B cell (primary cell): Measurements from ENCODE around the gene HEXIM1. TPM values are rescaled to one million over a fixed set of nuclear protein-coding genes. Genes with fewer than 3 reads are reported as not detected.

Experiments used
- ATAC-seq: fragments of 200-7000 bp; cut with Tn5 transposase; one replicate; pipeline ENCODE4 v1.10.0; 2021; ENCODE audit warnings: low read depth, mild to moderate bottlenecking, moderate number of reproducible peaks, moderate library complexity
- CTCF ChIA-PET: fragments of 350-600 bp; sonication (Branson Sonifier 250); formaldehyde crosslinking; loops from one replicate; lab custom pipeline; 2021; ENCODE audit warnings: antibody characterized with exemption, inconsistent platforms; lab: Charles Lee
- POLR2A ChIA-PET: fragments of 350-600 bp; sonication (Branson Sonifier 250); formaldehyde crosslinking; loops from one replicate; lab custom pipeline; 2021; ENCODE audit warnings: antibody characterized with exemption; lab: Charles Lee
- DNase-seq: peaks from one replicate; pipeline ENCODE4 v3.0.0; 2013
- H2AFZ ChIP-seq: 2 replicates; pipeline ENCODE4 v1.6.1; 2012; ENCODE audit warnings: mild to moderate bottlenecking, low read depth, low read length; ENCODE audit not compliant: insufficient read depth, poor library complexity, severe bottlenecking
- H3K27ac ChIP-seq, 2 donors: 1 replicate in 1 of 2; 2 replicates in 1 of 2; pipeline ENCODE4 v1.5.1; 2012 to 2013; ENCODE audit warnings: low read length in 2 of 2, mild to moderate bottlenecking in 2 of 2, moderate library complexity in 1 of 2
- H3K27me3 ChIP-seq, 4 experiments: fragments of 200-600 bp in 1 of 4; sonication (generic) in 1 of 4; replicated peaks in 1 of 4; 1 replicate in 2 of 4; 2 replicates in 2 of 4; pipeline versions ENCODE4 v1.6.1 to v1.7.0; 2013 to 2016; ENCODE audit warnings: low read length in 3 of 4, mild to moderate bottlenecking in 2 of 4, mixed read lengths in 1 of 4, moderate library complexity in 1 of 4; ENCODE audit not compliant: insufficient read depth in 4 of 4, control insufficient read depth in 3 of 4; ENCODE audit errors: control extremely low read depth in 1 of 4
- H3K36me3 ChIP-seq, 2 experiments: replicated peaks in 1 of 2; 1 replicate in 1 of 2; 2 replicates in 1 of 2; pipeline versions ENCODE4 v1.6.1 to v1.7.1; 2013; ENCODE audit warnings: low read length in 1 of 2; ENCODE audit not compliant: insufficient read depth in 2 of 2, control insufficient read depth in 1 of 2; ENCODE audit errors: control extremely low read depth in 1 of 2, extremely low read depth in 1 of 2
- H3K4me1 ChIP-seq, 2 donors: fragments of 200-600 bp in 1 of 2; sonication (generic) in 1 of 2; 1 replicate in 1 of 2; 2 replicates in 1 of 2; pipeline versions ENCODE4 v1.5.1 to v1.6.1; 2013 to 2017; ENCODE audit warnings: low read length in 2 of 2; ENCODE audit not compliant: control insufficient read depth in 2 of 2, insufficient read depth in 2 of 2
- H3K4me2 ChIP-seq: replicated peaks from 2 replicates; pipeline ENCODE3; 2012; ENCODE audit warnings: mild to moderate bottlenecking, low read depth, low read length; ENCODE audit not compliant: poor library complexity, severe bottlenecking
- H3K4me3 ChIP-seq, 5 experiments: fragments of 200-600 bp in 1 of 5; sonication (generic) in 1 of 5; 1 replicate in 3 of 5; 2 replicates in 2 of 5; pipeline versions ENCODE4 v1.5.1 to v1.7.0; 2011 to 2016; ENCODE audit warnings: low read length in 4 of 5, mild to moderate bottlenecking in 4 of 5, low read depth in 2 of 5, control low read depth in 1 of 5, moderate library complexity in 1 of 5; ENCODE audit not compliant: insufficient read depth in 1 of 5; ENCODE audit errors: control extremely low read depth in 1 of 5, extremely low read depth in 1 of 5
- H3K79me2 ChIP-seq: fragments of 200-600 bp; sonication (generic); one replicate; pipeline ENCODE4 v1.6.0; 2016; ENCODE audit warnings: low read length; ENCODE audit not compliant: control insufficient read depth, insufficient read depth
- H3K9ac ChIP-seq: fragments of 200-600 bp; sonication (generic); 2 replicates; pipeline ENCODE4 v1.6.1; 2017; ENCODE audit warnings: mild to moderate bottlenecking, low read length, moderate library complexity
- H3K9me3 ChIP-seq, 3 donors: one replicate each; pipeline versions ENCODE4 v1.6.1 to v1.7.1; 2013; ENCODE audit warnings: low read length in 2 of 3; ENCODE audit not compliant: control insufficient read depth in 2 of 3, insufficient read depth in 1 of 3; ENCODE audit errors: control extremely low read depth in 1 of 3
- H4K20me1 ChIP-seq: 2 replicates; pipeline ENCODE4 v1.6.0; 2012; ENCODE audit warnings: mild to moderate bottlenecking, low read length; ENCODE audit not compliant: insufficient read depth, control insufficient read depth, poor library complexity, severe bottlenecking
- H3K27ac Mint-ChIP-seq: one replicate; pipeline ENCODE4 v1.8.0; 2021; ENCODE audit warnings: mixed read lengths
- H3K27me3 Mint-ChIP-seq: one replicate; pipeline ENCODE4 v1.8.0; 2021; ENCODE audit warnings: mixed read lengths
- H3K4me1 Mint-ChIP-seq: one replicate; pipeline ENCODE4 v1.8.0; 2021; ENCODE audit warnings: mixed read lengths
- H3K4me3 Mint-ChIP-seq: one replicate; pipeline ENCODE4 v1.8.0; 2021; ENCODE audit warnings: mixed read lengths
- H3K9me3 Mint-ChIP-seq: one replicate; pipeline ENCODE4 v1.8.0; 2022; ENCODE audit warnings: mixed read lengths; ENCODE audit not compliant: insufficient read depth
- EZH2 ChIP-seq: IDR thresholded peaks from 2 replicates; pipeline ENCODE4 v1.6.1; 2012; ENCODE audit warnings: borderline replicate concordance, low read depth, mild to moderate bottlenecking, moderate library complexity, low read length; ENCODE audit not compliant: insufficient read depth, poor library complexity, severe bottlenecking
- WGBS: methylation state at CpG from one replicate; pipeline ENCODE4 v1.1.5; 2013; ENCODE audit warnings: missing lambda C conversion rate; ENCODE audit not compliant: insufficient coverage; 5-methylcytosine and 5-hydroxymethylcytosine counted together
- intact Hi-C: fragments of 100-400 bp; cut with micrococcal nuclease; formaldehyde crosslinking; loops from one replicate; pipeline ENCODE4 v1.10.0; 2022
- polyA plus RNA-seq: library from polyadenylated mRNA; depleted of rRNA; stranded (reverse); fragments of >200 nt; gene quantifications from 2 replicates; pipeline ENCODE4 v1.2.3, GENCODE V29; 2012
- total RNA-seq, 2 donors: library from RNA; stranded (reverse); fragments of 120-200 nt in 1 of 2; gene quantifications; 1 replicate in 1 of 2; 2 replicates in 1 of 2; pipeline versions ENCODE4 v1.2.3 to v1.2.4, GENCODE V29; 2013 to 2022
- TF ChIP-seq, protein P1 (sequence below): fragments of 200-600 bp; IDR thresholded peaks from one replicate; pipeline ENCODE4 v1.8.0; 2022; ENCODE audit warnings: antibody characterized with exemption, mild to moderate bottlenecking

The HEXIM1 gene
- total and polyA plus RNA-seq, 2 donors (not counting 1 experiment from before 2014, with no cell fraction given), result 23.7 to 48.9 TPM

DNA sequence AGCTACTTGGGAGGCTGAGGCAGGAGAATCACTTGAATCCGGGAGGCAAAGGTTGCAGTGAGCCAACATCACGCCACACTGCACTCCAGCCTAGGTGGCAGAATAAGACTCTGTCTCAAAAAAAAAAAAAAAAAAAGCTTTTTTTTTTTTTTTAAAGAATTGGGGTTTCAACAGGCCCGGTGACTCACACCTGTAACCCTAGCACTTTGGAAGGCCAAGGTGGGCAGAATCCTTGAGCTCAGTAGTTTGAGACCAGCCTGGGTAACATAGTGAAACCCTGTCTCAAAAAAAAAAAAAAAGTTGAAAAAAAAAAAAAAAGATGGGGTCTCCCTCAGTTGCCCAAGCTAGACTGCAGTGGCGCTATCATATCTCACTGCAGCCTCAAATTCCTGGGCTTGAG is 6.8 kb downstream of the HEXIM1 start:
- H3K27me3 ChIP-seq, result no peaks in the 10 kb centered on the region
- no peaks in the 10 kb centered on the region for H3K9me3 Mint-ChIP-seq
- H4K20me1 ChIP-seq, result peaks cover 23% of the 10 kb centered on the region
- peaks cover 39 to 40% of the 10 kb centered on the region in 2 donors for H3K4me1 ChIP-seq
- TF ChIP-seq EZH2, result no peak
- TF ChIP-seq, protein P1, sequence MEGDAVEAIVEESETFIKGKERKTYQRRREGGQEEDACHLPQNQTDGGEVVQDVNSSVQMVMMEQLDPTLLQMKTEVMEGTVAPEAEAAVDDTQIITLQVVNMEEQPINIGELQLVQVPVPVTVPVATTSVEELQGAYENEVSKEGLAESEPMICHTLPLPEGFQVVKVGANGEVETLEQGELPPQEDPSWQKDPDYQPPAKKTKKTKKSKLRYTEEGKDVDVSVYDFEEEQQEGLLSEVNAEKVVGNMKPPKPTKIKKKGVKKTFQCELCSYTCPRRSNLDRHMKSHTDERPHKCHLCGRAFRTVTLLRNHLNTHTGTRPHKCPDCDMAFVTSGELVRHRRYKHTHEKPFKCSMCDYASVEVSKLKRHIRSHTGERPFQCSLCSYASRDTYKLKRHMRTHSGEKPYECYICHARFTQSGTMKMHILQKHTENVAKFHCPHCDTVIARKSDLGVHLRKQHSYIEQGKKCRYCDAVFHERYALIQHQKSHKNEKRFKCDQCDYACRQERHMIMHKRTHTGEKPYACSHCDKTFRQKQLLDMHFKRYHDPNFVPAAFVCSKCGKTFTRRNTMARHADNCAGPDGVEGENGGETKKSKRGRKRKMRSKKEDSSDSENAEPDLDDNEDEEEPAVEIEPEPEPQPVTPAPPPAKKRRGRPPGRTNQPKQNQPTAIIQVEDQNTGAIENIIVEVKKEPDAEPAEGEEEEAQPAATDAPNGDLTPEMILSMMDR, result no peak
- peaks cover 49% of the 10 kb centered on the region for H3K4me1 Mint-ChIP-seq
- DNase-seq, result no peak
- no peak overlapping the region for H3K4me2 ChIP-seq
- no peak overlapping the region for H3K4me3 ChIP-seq
- no peaks in the 10 kb centered on the region for H3K9me3 ChIP-seq
- peak overlapping the region in 1 of 2 donors; percentile 60 for H3K27ac ChIP-seq
- H3K27ac Mint-ChIP-seq, result no peak overlapping the region
- no peak overlapping the region for H3K4me3 Mint-ChIP-seq
- WGBS, result no CpG with 5 or more reads among the region's 4 CpGs
- H2AFZ ChIP-seq, result no peak overlapping the region
- no peak for ATAC-seq
- intact Hi-C loops, result no loop called here
- POLR2A ChIA-PET, result interaction anchor here (0.6 to 1.0 kb wide), 3 partner anchors 42 to 237 kb away, joined by 4 to 12 read pairs (median 6); no protein-coding TSS in a partner anchor
- H3K79me2 ChIP-seq, result peaks cover 86% of the 10 kb centered on the region
- H3K9ac ChIP-seq, result no peak overlapping the region
- CTCF ChIA-PET, result interaction anchor here (0.6 to 1.7 kb wide), 7 partner anchors 18 to 157 kb away, joined by 3 to 15 read pairs (median 4); partner anchors contain the start of gene ACBD4
- peaks cover 0 to 10% of the 10 kb centered on the region in 2 experiments for H3K36me3 ChIP-seq
- H3K27me3 Mint-ChIP-seq, result no peaks in the 10 kb centered on the region

- no peak overlapping the region for H2AFZ ChIP-seq
- peaks cover 23% of the 10 kb centered on the region for H4K20me1 ChIP-seq
- Mint-ChIP-seq H3K9me3 (no peaks in the 10 kb centered on the region), H3K4me3 (no peak overlapping the region), H3K4me1 (peaks cover 49% of the 10 kb centered on the region), H3K27ac (peak overlapping the region; percentile 53), H3K27me3 (no peaks in the 10 kb centered on the region)
- H3K36me3 ChIP-seq, result peaks cover 0 to 10% of the 10 kb centered on the region in 2 experiments
- WGBS, result 100% methylated on average over 2 of the region's 2 CpGs
- CTCF ChIA-PET, result interaction anchor here (0.6 to 1.7 kb wide), 7 partner anchors 18 to 157 kb away, joined by 3 to 15 read pairs (median 4); partner anchors contain the start of gene ACBD4
- H3K9me3 ChIP-seq, result no peaks in the 10 kb centered on the region
- POLR2A ChIA-PET, result interaction anchor here (0.6 to 1.0 kb wide), 3 partner anchors 42 to 238 kb away, joined by 4 to 12 read pairs (median 6); no protein-coding TSS in a partner anchor
- no peak overlapping the region for H3K4me2 ChIP-seq
- intact Hi-C loops, result no loop called here
- DNase-seq (no peak), ATAC-seq (no peak)
- H3K27ac ChIP-seq, result peak overlapping the region in 1 of 2 donors; percentile 60
- no peak overlapping the region for H3K4me3 ChIP-seq
- TF ChIP-seq, protein P1, result no peak
- TF ChIP-seq EZH2, result no peak
- no peaks in the 10 kb centered on the region for H3K27me3 ChIP-seq
- peaks cover 36 to 40% of the 10 kb centered on the region in 2 donors for H3K4me1 ChIP-seq
- H3K9ac ChIP-seq, result no peak overlapping the region
- H3K79me2 ChIP-seq, result peaks cover 88% of the 10 kb centered on the region
These were observed 7.2 kb downstream of the HEXIM1 start for GRCh38 chr17:45155483-45155882.
